Duodenal mucosa (tissue), 2 donors: ENCODE results near the gene ASMT.
"Not testable (repeated sequence)": the region's sequence is repeated elsewhere in the genome, so short reads cannot be mapped to it uniquely, and the experiment has no call there.

Source experiments
- H3K27ac ChIP-seq: one replicate; pipeline ENCODE4 v1.7.0; 2013; ENCODE audit warnings: low read depth, low read length
- H3K27me3 ChIP-seq, 2 donors: one replicate each; pipeline ENCODE4 v1.7.0; 2013; ENCODE audit warnings: low read length in 2 of 2, control low read depth in 1 of 2; ENCODE audit not compliant: insufficient read depth in 2 of 2, control insufficient read depth in 1 of 2
- H3K36me3 ChIP-seq, 2 donors: one replicate each; pipeline ENCODE4 v1.7.0; 2013; ENCODE audit warnings: low read length in 2 of 2, control low read depth in 1 of 2; ENCODE audit not compliant: insufficient read depth in 2 of 2, control insufficient read depth in 1 of 2
- H3K4me1 ChIP-seq, 2 donors: one replicate each; pipeline ENCODE4 v1.7.0; 2013; ENCODE audit warnings: low read length in 2 of 2, control low read depth in 1 of 2; ENCODE audit not compliant: insufficient read depth in 2 of 2, control insufficient read depth in 1 of 2
- H3K4me3 ChIP-seq, 2 donors: one replicate each; pipeline ENCODE4 v1.7.0; 2013; ENCODE audit warnings: low read length in 2 of 2, low read depth in 1 of 2
- H3K9ac ChIP-seq, 2 donors: one replicate each; pipeline ENCODE4 v1.7.0; 2013; ENCODE audit warnings: low read length in 2 of 2, low read depth in 1 of 2
- H3K9me3 ChIP-seq, 2 donors: one replicate each; pipeline ENCODE4 v1.7.0; 2013; ENCODE audit warnings: low read length in 2 of 2, control low read depth in 1 of 2; ENCODE audit not compliant: control insufficient read depth in 1 of 2

The ASMT gene

GRCh38 chrX:1614927-1615326, at the start of gene ASMT:
Gene ASMT (plus strand): TSS chrX:1615059. CDS start chrX:1615200, 141 bp downstream.
- H3K4me1 ChIP-seq, result no peaks in the 10 kb centered on the region
- no peak within 1 kb of the TSS for H3K9ac ChIP-seq
- no peak within 1 kb of the TSS for H3K27ac ChIP-seq
- H3K4me3 ChIP-seq, result no peak within 1 kb of the TSS
- no peaks in the 10 kb centered on the region for H3K36me3 ChIP-seq
- H3K27me3 ChIP-seq, result no peaks in the 10 kb centered on the region
- no peaks in the 10 kb centered on the region for H3K9me3 ChIP-seq

- H3K4me1 ChIP-seq, H3K27ac ChIP-seq, H3K36me3 ChIP-seq, H3K9me3 ChIP-seq, H3K4me3 ChIP-seq, H3K9ac ChIP-seq, H3K27me3 ChIP-seq: not testable (repeated sequence)
Measured at GRCh38 chrX:1574181-1574580, 40.7 kb upstream of the ASMT start.

GRCh38 chrX:1576201-1576992, 38.5 kb upstream of the ASMT start:
- H3K36me3 ChIP-seq, result no peaks in the 10 kb centered on the region

GRCh38 chrX:1577845-1578244, 37.0 kb upstream of the ASMT start:
- Histone ChIP-seq H3K9me3 (no peaks in the 10 kb centered on the region), H3K27me3 (no peaks in the 10 kb centered on the region), H3K4me3 (no peak overlapping the region)

More at GRCh38 chrX:1576201-1576992, 38.5 kb upstream of the ASMT start:
- Histone ChIP-seq H3K9me3 (no peaks in the 10 kb centered on the region), H3K27ac (no peak overlapping the region), H3K27me3 (no peaks in the 10 kb centered on the region), H3K9ac (no peak overlapping the region), H3K4me1 (no peaks in the 10 kb centered on the region), H3K4me3 (no peak overlapping the region)

GRCh38 chrX:1578511-1579173, 36.2 kb upstream of the ASMT start:
- H3K27me3 ChIP-seq, result no peaks in the 10 kb centered on the region
- H3K36me3 ChIP-seq, result no peaks in the 10 kb centered on the region
- H3K4me3 ChIP-seq, result no peak overlapping the region
- H3K9me3 ChIP-seq, result no peaks in the 10 kb centered on the region
- no peak overlapping the region for H3K27ac ChIP-seq
- peaks cover 0 to 5% of the 10 kb centered on the region in 2 donors for H3K4me1 ChIP-seq
- no peak overlapping the region for H3K9ac ChIP-seq

More at GRCh38 chrX:1577845-1578244, 37.0 kb upstream of the ASMT start:
- Histone ChIP-seq H3K4me1 (peaks cover 0 to 2% of the 10 kb centered on the region in 2 donors), H3K27ac (no peak overlapping the region), H3K36me3 (no peaks in the 10 kb centered on the region), H3K9ac (no peak overlapping the region)

- peaks cover 0 to 5% of the 10 kb centered on the region in 2 donors for H3K4me1 ChIP-seq
- H3K27ac ChIP-seq, result no peak overlapping the region
- H3K9me3 ChIP-seq, result no peaks in the 10 kb centered on the region
- no peak overlapping the region for H3K4me3 ChIP-seq
- H3K9ac ChIP-seq, result no peak overlapping the region
- H3K36me3 ChIP-seq, result no peaks in the 10 kb centered on the region
- H3K27me3 ChIP-seq, result no peaks in the 10 kb centered on the region
Measured at GRCh38 chrX:1581132-1581531, 33.7 kb upstream of the ASMT start.

- H3K9me3 ChIP-seq, result no peaks in the 10 kb centered on the region
- no peak overlapping the region for H3K4me3 ChIP-seq
- H3K27me3 ChIP-seq, result no peaks in the 10 kb centered on the region
- no peaks in the 10 kb centered on the region for H3K36me3 ChIP-seq
- H3K9ac ChIP-seq, result no peak overlapping the region
- peaks cover 0 to 5% of the 10 kb centered on the region in 2 donors for H3K4me1 ChIP-seq
- H3K27ac ChIP-seq, result no peak overlapping the region
Measured at GRCh38 chrX:1582686-1583437, 32.0 kb upstream of the ASMT start.

GRCh38 chrX:1584237-1585011, 30.4 kb upstream of the ASMT start:
- Histone ChIP-seq H3K9ac (no peak overlapping the region), H3K4me3 (no peak overlapping the region), H3K4me1 (peaks cover 0 to 5% of the 10 kb centered on the region in 2 donors), H3K36me3 (no peaks in the 10 kb centered on the region), H3K27me3 (no peaks in the 10 kb centered on the region), H3K27ac (no peak overlapping the region), H3K9me3 (no peaks in the 10 kb centered on the region)

GRCh38 chrX:1587161-1587560, 27.7 kb upstream of the ASMT start:
- no peak overlapping the region for H3K9ac ChIP-seq
- no peaks in the 10 kb centered on the region for H3K36me3 ChIP-seq
- H3K9me3 ChIP-seq, result no peaks in the 10 kb centered on the region
- no peak overlapping the region for H3K27ac ChIP-seq
- H3K4me1 ChIP-seq, result peaks cover 0 to 5% of the 10 kb centered on the region in 2 donors
- no peak overlapping the region for H3K4me3 ChIP-seq
- no peaks in the 10 kb centered on the region for H3K27me3 ChIP-seq
